HG02623 (cell line): Measurements from ENCODE around the gene ACTR8.
"Not testable (repeated sequence)": the region's sequence is repeated elsewhere in the genome, so short reads cannot be mapped to it uniquely, and the experiment has no call there.

Experiments used
- ATAC-seq: cut with Tn5 transposase; IDR thresholded peaks from one replicate; pipeline ENCODE4 v1.9.1; 2021; ENCODE audit warnings: moderate library complexity; ENCODE audit not compliant: unreplicated experiment

The ACTR8 gene

GRCh38 chr3:53881691-53882593, at the start of gene ACTR8:
ACTR8 (minus strand) TSS chr3:53882152; CDS start chr3:53882101, 51 bp downstream.
- ATAC-seq, result peak; percentile 71

GRCh38 chr3:53927208-53927872, 45.4 kb upstream of the ACTR8 start:
- ATAC-seq, result not testable (repeated sequence)

- no peak for ATAC-seq
Measured at GRCh38 chr3:53921296-53921695, 39.3 kb upstream of the ACTR8 start.

- ATAC-seq, result no peak
Measured at GRCh38 chr3:53919741-53920140, 37.8 kb upstream of the ACTR8 start.

GRCh38 chr3:53913401-53913800, 31.4 kb upstream of the ACTR8 start:
- no peak for ATAC-seq

GRCh38 chr3:53902711-53903110, 20.8 kb upstream of the ACTR8 start:
- ATAC-seq, result no peak

GRCh38 chr3:53902067-53902466, 20.1 kb upstream of the ACTR8 start:
- no peak for ATAC-seq

GRCh38 chr3:53900666-53901331, 18.8 kb upstream of the ACTR8 start:
- ATAC-seq, result no peak

- ATAC-seq, result no peak
Measured at GRCh38 chr3:53899750-53900149, 17.8 kb upstream of the ACTR8 start.

GRCh38 chr3:53892286-53892637, 10.3 kb upstream of the ACTR8 start:
- no peak for ATAC-seq

- peak; percentile 95 for ATAC-seq
Measured at GRCh38 chr3:53891497-53892285, 9.7 kb upstream of the ACTR8 start, which contains the start of gene SELENOK. SELENOK (minus strand) TSS chr3:53891859.

GRCh38 chr3:53890726-53891475, 8.9 kb upstream of the ACTR8 start:
- peak; percentile 6 for ATAC-seq

- ATAC-seq, result no peak
Measured at GRCh38 chr3:53888232-53888631, 6.3 kb upstream of the ACTR8 start.

- ATAC-seq, result no peak
Measured at GRCh38 chr3:53887446-53887845, 5.5 kb upstream of the ACTR8 start.

GRCh38 chr3:53885239-53885638, 3.3 kb upstream of the ACTR8 start:
- ATAC-seq, result no peak

- no peak for ATAC-seq
Measured at GRCh38 chr3:53884623-53885022, 2.7 kb upstream of the ACTR8 start.

- ATAC-seq, result no peak
Measured at GRCh38 chr3:53883008-53883407, 1.1 kb upstream of the ACTR8 start.

- no peak for ATAC-seq
Measured at GRCh38 chr3:53880396-53881345, 1.3 kb downstream of the ACTR8 start.
